Epithelial cell of esophagus (primary cell): ENCODE data around the gene LPP.

Source experiments
- DNase-seq: peaks from one replicate; pipeline ENCODE4 v3.0.0; 2010; ENCODE audit warnings: low read depth
- H3K4me3 ChIP-seq: 2 replicates; pipeline ENCODE4 v1.5.1; 2011; ENCODE audit warnings: mild to moderate bottlenecking, low read length, control low read depth
- CTCF ChIP-seq: IDR thresholded peaks from 2 replicates; pipeline ENCODE4 v1.5.1; 2011; ENCODE audit warnings: low read depth, mild to moderate bottlenecking, low read length, control low read depth, inconsistent platforms; ENCODE audit not compliant: insufficient read depth; ENCODE audit errors: missing control alignments

Gene LPP

GRCh38 chr3:188338086-188338485 is 184.1 kb downstream of the LPP start:
- no peak overlapping the region for H3K4me3 ChIP-seq
- TF ChIP-seq CTCF, result no peak
- DNase-seq, result no peak

- DNase-seq, result no peak
- H3K4me3 ChIP-seq, result no peak overlapping the region
- TF ChIP-seq CTCF, result no peak
Observed at GRCh38 chr3:188339410-188340295, 185.7 kb downstream of the LPP start.

GRCh38 chr3:188341501-188341900 is 187.5 kb downstream of the LPP start:
- H3K4me3 ChIP-seq, result no peak overlapping the region
- DNase-seq, result no peak
- no peak for TF ChIP-seq CTCF

GRCh38 chr3:188342991-188343732 is 189.2 kb downstream of the LPP start:
- TF ChIP-seq CTCF, result no peak
- no peak overlapping the region for H3K4me3 ChIP-seq

GRCh38 chr3:188343894-188344293 is 189.9 kb downstream of the LPP start:
- DNase-seq, result peak; percentile 11
- TF ChIP-seq CTCF, result no peak
- H3K4me3 ChIP-seq, result no peak overlapping the region

More at GRCh38 chr3:188342991-188343732, 189.2 kb downstream of the LPP start:
- no peak for DNase-seq

GRCh38 chr3:188345223-188345622 is 191.3 kb downstream of the LPP start:
- no peak overlapping the region for H3K4me3 ChIP-seq
- peak; percentile 44 for DNase-seq
- no peak for TF ChIP-seq CTCF
